Activated naive CD8-positive, alpha-beta T cell treated with anti-CD3 and anti-CD28 coated beads, Interleukin-2, amount 10 ng/mL, durations not matched to agents 7 days and 5 days (primary cell): Measurements from ENCODE around the gene KIFC3. TPM values are rescaled to one million over a fixed set of nuclear protein-coding genes. Genes with fewer than 3 reads are reported as not detected.
"Not testable (repeated sequence)": the region's sequence is repeated elsewhere in the genome, so short reads cannot be mapped to it uniquely, and the experiment has no call there.

Experiments
- ATAC-seq: fragments of 150-1000 bp; cut with Tn5 transposase; one replicate; pipeline ENCODE4 v1.10.0; 2021; ENCODE audit warnings: low read depth, moderate library complexity
- POLR2A ChIA-PET: fragments of 350-600 bp; sonication (Branson Sonifier 250); formaldehyde crosslinking; loops from one replicate; lab custom pipeline; 2021; ENCODE audit warnings: antibody characterized with exemption; lab: Charles Lee
- DNase-seq: peaks from one replicate; pipeline ENCODE4 v3.0.0; 2021
- H3K27ac Mint-ChIP-seq: one replicate; pipeline ENCODE4 v1.8.0; 2022; ENCODE audit warnings: mild to moderate bottlenecking, mixed read lengths
- H3K27me3 Mint-ChIP-seq: one replicate; pipeline ENCODE4 v1.8.0; 2022; ENCODE audit warnings: mild to moderate bottlenecking, moderate library complexity, mixed read lengths
- H3K36me3 Mint-ChIP-seq: one replicate; pipeline ENCODE4 v1.8.0; 2021; ENCODE audit warnings: mild to moderate bottlenecking, mixed read lengths
- H3K4me1 Mint-ChIP-seq: one replicate; pipeline ENCODE4 v1.8.0; 2021; ENCODE audit warnings: mixed read lengths
- H3K4me3 Mint-ChIP-seq: one replicate; pipeline ENCODE4 v1.8.0; 2022; ENCODE audit warnings: mild to moderate bottlenecking, moderate library complexity, mixed read lengths
- H3K9me3 Mint-ChIP-seq: one replicate; pipeline ENCODE4 v1.8.0; 2021; ENCODE audit warnings: mixed read lengths
- total RNA-seq, 2 experiments: library from RNA; stranded (reverse); gene quantifications; one replicate each; pipeline ENCODE4 v1.2.3, GENCODE V29; 2021

The KIFC3 gene
- total RNA-seq, 2 experiments from 2014 or later: 1.1 to 1.9 TPM

DNA sequence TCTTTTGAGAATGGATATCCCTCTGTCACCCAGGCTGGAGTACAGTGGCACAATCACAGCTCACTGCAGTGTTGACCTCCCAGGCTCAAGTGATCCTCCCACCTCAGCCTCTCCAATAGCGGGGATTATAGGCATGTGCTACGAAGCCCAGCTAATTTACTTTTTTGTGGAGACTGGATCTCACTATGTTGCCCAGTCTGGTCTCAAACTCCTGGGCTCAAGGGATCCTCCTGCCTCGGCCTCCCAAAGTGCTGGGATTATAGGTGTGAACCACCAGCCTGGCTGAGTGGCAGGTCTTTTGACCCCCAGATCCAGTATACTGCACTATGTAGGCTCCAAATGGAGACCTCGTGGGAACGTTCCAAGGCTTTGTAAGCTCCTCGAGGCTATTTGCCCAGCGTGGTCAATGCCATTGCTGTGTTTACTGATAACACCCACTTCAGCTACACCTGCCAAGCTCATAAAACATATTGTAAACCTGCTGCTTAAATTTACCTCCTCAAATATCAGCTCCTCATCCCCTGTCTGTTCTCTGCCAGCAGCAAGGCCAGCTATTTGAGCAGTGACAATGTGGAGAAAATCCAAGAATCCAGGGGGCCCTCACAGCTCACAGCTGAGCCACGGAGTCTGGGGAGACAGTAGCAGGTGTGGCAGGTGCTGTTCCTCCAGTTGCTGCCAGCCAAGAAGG is 16.2 kb upstream of the KIFC3 start:
- DNase-seq (no peak), ATAC-seq (no peak)
- POLR2A ChIA-PET: no interaction called here
- Mint-ChIP-seq H3K4me1 (peaks cover 9% of the 10 kb centered on the region), H3K27ac (no peak overlapping the region), H3K27me3 (peaks cover 9% of the 10 kb centered on the region), H3K4me3 (no peak overlapping the region), H3K9me3 (no peaks in the 10 kb centered on the region), H3K36me3 (no peaks in the 10 kb centered on the region)

DNA sequence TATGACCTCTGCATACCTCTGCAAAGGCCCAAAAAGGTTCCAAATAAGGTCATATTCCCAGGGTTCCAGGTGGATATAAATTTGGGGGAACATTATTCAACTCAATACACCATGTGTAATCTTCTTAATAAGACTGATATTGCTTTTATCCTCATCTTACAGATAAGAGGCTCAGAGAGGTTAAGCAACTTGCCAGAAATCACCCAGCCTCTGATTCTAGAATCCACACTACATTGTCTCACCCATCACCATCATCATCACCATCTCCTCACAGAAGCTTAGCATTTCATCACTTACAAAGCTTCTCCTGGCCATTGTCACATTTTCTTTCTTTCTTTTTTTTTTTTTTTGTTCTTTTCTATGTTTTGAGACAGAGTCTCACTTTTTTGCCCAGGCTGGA is 15.4 kb upstream of the KIFC3 start:
- Mint-ChIP-seq H3K4me3 (no peak overlapping the region), H3K27me3 (peaks cover 9% of the 10 kb centered on the region), H3K27ac (no peak overlapping the region), H3K9me3 (no peaks in the 10 kb centered on the region), H3K36me3 (no peaks in the 10 kb centered on the region), H3K4me1 (peaks cover 9% of the 10 kb centered on the region)
- DNase-seq (no peak), ATAC-seq (no peak)
- POLR2A ChIA-PET: no interaction called here

DNA sequence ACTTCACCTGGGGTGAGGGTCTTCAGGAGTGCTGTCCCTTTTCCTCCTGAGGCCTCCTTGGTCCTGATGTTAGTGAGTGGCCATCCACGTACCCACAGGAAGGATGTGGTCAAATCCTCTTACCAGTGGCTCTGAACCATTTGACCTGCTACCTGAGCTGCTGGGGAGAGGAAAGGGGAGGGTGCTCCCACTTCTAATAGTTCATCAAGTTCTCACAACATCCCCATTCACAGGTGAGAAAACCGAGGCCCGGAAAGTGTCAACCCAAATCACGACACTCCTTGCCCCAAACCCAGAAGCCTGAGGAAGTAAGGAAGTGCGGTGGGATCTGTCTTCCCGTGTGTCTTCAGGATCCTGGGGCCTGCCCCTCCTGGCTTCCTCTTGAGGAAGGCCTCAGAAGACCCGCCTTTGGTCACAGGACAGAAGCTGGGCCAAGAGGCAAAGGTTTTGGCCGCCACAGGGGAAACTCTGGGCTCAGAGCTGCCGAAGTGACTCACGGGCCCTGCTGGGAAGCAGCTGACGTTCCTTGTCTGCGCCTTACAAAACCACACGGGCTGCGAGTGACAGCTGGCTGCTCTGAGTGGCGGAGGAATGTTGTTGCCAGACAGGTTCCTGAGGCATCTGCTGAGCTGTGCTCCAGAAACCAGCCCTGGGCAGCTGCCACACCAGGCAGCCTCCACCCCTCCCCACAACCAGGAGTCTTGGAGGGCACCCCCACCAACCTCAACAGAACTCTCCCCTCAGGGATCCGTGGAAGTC is 13.9 kb upstream of the KIFC3 start:
- POLR2A ChIA-PET: interaction anchor here (0.6 kb wide), 1 partner anchor 46 kb away, joined by 3 read pairs; no protein-coding TSS in a partner anchor
- DNase-seq (no peak), ATAC-seq (peak; percentile 70)
- no peak overlapping the region for H3K27ac Mint-ChIP-seq
- H3K27me3 Mint-ChIP-seq: peaks cover 2% of the 10 kb centered on the region
- H3K4me1 Mint-ChIP-seq: peaks cover 9% of the 10 kb centered on the region
- no peaks in the 10 kb centered on the region for H3K36me3 Mint-ChIP-seq
- no peak overlapping the region for H3K4me3 Mint-ChIP-seq
- H3K9me3 Mint-ChIP-seq: no peaks in the 10 kb centered on the region

DNA sequence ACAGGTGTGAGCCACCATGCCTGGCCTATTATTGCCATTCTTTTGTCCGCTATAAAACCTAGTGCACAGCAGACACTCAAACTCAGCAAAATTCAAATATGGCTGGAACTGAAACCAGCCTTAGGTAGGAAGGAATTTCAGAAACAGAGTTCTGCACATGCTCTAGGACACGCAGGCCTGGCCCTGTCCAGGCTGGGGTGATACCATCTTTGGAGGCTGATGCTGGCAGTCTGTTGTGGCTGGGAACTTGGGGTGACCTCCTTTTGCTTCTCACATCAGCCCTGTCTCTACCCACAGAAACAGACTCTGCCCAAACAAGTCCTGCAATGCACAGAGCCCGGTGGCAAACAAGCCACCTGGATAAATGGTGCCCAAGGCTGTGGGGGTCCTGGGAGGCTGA is 12.6 kb upstream of the KIFC3 start:
- no peak for DNase-seq
- Mint-ChIP-seq H3K9me3 (no peaks in the 10 kb centered on the region), H3K36me3 (no peaks in the 10 kb centered on the region), H3K27ac (no peak overlapping the region), H3K27me3 (peaks cover 5% of the 10 kb centered on the region), H3K4me1 (peaks cover 17% of the 10 kb centered on the region), H3K4me3 (no peak overlapping the region)
- POLR2A ChIA-PET: no interaction called here
- no peak for ATAC-seq

DNA sequence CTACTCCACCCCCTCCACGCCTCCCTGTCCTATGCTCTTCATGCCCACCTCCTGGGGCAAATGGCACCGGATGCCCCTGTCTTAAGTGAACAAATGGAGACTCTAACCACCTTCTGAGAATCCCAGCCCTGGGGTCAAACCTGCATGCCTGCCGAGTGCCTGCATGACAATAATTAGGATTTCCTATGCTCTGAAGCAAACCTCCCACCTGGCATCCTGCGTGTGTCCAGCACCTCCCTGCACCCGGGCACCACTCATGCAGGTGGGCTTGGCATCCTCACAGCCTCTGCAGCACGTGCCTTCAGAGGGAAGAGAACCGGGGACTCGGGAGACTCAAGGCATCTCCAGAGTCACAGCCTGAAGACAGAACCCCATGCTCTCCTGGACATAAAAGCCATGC is 11.2 kb upstream of the KIFC3 start:
- DNase-seq: no peak
- no peak overlapping the region for H3K27ac Mint-ChIP-seq
- POLR2A ChIA-PET: no interaction called here
- H3K36me3 Mint-ChIP-seq: no peaks in the 10 kb centered on the region
- H3K27me3 Mint-ChIP-seq: peaks cover 8% of the 10 kb centered on the region
- no peak overlapping the region for H3K4me3 Mint-ChIP-seq
- H3K4me1 Mint-ChIP-seq: peaks cover 24% of the 10 kb centered on the region
- no peak for ATAC-seq
- no peaks in the 10 kb centered on the region for H3K9me3 Mint-ChIP-seq

DNA sequence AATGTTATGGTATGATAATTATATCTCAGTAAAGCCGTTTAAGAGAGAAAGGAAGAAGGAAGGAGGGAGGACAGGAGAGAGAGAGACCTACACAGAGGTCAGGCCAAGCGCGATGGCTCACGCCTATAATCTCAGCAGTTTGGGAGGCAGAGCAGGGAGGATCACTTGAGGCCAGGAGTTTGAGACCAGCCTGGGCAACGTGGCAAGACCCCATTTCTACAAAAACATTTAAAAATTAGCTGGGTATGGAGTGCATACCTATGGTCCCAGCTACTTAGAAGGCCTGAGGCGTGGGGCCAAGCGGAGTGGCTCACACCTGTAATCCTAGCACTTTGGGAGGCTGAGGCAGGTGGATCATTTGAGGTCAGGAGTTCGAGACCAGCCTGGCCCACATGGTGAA is 9.0 kb upstream of the KIFC3 start:
- H3K27me3 Mint-ChIP-seq: peaks cover 24% of the 10 kb centered on the region
- H3K27ac Mint-ChIP-seq, H3K9me3 Mint-ChIP-seq, H3K4me3 Mint-ChIP-seq, H3K36me3 Mint-ChIP-seq, ATAC-seq, DNase-seq: not testable (repeated sequence)
- POLR2A ChIA-PET: interaction anchor here (0.7 kb wide), 1 partner anchor 234 kb away, joined by 6 read pairs; no protein-coding TSS in a partner anchor
- H3K4me1 Mint-ChIP-seq: peaks cover 24% of the 10 kb centered on the region

DNA sequence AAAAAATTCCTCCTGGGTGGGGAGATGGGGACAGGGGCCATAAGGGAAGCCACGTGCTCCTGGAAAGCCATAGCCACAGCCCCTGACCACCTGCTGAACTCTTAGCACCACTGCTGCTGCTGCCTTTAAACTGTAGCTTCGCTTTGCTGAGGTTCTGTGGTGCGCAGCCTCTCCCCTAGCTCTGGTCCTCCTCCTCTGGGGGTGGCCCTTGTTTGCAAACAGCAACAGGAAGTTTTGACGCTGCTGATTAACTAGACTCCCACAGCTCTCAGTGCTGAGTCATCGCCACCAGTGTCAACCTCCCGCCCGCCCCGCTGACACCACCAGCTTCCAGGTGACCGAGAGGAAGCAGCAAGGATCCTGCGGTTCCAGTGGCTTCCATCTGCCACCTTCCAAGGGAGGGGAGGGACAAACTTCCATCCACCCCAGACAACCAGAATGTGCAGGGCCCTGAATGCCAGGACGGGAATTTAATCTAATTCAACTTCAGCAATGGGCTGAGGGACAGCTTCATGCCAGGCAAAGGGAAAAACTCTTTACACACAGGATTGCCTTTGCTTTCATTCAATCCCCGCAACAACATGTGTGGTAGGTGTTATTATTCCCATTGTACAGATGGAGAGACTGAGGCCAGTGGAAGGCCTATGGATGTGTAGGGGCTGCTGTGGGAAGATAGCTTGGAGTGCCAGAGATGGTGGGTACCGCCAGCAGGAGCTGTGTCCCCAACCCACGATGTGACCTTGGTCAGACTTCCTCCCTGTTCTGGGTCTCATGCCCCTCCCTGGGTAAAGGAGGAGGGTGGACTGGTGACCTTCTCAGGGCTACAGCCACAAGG is 8.1 kb upstream of the KIFC3 start:
- no peaks in the 10 kb centered on the region for H3K9me3 Mint-ChIP-seq
- DNase-seq (peak; percentile 60), ATAC-seq (peak; percentile 97)
- H3K27me3 Mint-ChIP-seq: peaks cover 34% of the 10 kb centered on the region
- H3K4me1 Mint-ChIP-seq: peaks cover 20% of the 10 kb centered on the region
- H3K27ac Mint-ChIP-seq: peak overlapping the region; percentile 63
- no peaks in the 10 kb centered on the region for H3K36me3 Mint-ChIP-seq
- peak overlapping the region; percentile 31 for H3K4me3 Mint-ChIP-seq
- POLR2A ChIA-PET: interaction anchor here (0.6 to 1.4 kb wide), 2 partner anchors 75 to 310 kb away, joined by 4 to 7 read pairs; partner anchors contain the start of gene KATNB1

DNA sequence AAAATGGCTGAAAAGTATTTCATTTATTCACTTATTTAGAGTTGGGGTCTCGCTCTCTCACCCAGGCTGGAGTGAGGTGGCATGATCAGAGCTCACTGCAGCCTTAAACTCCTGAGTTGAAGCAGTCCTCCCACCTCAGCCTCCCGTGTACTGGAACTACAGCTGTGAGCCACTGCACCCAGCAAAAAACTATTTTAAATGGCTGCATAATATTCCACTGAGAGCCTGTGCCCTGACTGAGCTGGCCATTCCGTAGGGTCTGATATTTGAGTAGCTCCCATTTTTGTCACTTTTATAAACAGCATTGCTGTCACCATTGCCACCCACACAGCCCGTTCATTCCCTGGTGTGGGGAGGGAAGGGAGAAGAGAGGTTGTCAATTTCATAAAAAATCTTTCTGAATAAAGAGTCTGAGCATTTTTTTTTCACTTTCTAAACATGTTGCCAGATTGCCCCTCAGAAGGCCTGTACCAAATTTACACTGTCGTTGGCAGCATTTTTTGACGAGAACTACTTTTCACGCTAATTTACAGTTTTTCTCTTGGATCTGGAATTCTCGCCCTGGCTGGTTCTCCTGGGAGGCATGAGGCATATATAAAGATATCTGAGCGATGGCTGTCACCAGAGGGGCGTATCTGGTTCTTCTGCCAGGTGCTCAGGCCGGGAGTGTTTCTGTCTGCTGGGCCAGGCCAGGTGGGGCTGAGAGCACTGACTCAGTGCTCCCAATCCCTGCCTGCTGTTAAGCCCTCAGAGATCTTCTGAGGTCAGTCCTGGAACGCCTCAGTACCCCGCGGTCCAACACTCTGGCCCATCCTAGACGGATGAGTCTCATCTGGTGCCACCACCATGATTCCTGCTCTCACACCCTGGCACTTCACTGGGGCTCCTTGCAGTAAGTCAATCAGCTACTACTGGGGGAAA is 7.2 kb upstream of the KIFC3 start:
- no peak for DNase-seq
- no peaks in the 10 kb centered on the region for H3K36me3 Mint-ChIP-seq
- peaks cover 42% of the 10 kb centered on the region for H3K27me3 Mint-ChIP-seq
- H3K4me1 Mint-ChIP-seq: peaks cover 20% of the 10 kb centered on the region
- no peaks in the 10 kb centered on the region for H3K9me3 Mint-ChIP-seq
- peak overlapping the region; percentile 63 for H3K27ac Mint-ChIP-seq
- POLR2A ChIA-PET: interaction anchor here (1.4 kb wide), 1 partner anchor 74 kb away, joined by 4 read pairs; the partner anchor contains the start of gene KATNB1
- peak overlapping the region; percentile 31 for H3K4me3 Mint-ChIP-seq
- ATAC-seq: peak; percentile 2

DNA sequence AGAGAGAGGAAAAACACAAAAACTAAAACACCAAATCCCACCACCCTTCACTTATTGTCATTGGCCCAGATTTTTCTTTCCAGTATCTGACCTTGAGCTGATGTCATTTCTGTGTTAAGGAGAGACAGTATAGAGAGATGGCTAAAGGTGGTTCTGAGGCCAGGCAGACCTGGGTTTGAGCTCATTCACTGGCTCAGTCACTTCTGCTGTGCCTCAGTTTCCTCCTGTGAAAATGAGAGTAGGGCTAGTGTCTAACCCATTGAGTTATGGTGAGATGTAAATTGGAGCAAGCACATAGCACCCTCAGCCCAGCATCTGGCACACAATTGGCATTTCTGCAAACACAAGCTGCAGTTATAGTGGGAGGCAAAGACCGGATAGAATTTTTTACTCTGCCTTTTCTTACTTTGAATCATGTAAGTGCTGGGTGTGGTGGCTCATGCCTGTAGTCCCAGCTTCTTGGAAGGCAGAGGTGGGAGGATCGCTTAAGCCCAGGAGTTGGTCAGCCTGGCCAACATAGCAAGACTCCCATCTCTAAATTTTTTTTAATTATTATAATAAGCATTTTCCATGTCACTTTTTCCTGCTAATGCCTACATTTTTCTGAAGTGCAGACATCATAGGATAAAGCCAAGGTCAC is 6.4 kb upstream of the KIFC3 start:
- H3K27me3 Mint-ChIP-seq: peaks cover 50% of the 10 kb centered on the region
- peaks cover 20% of the 10 kb centered on the region for H3K4me1 Mint-ChIP-seq
- H3K36me3 Mint-ChIP-seq: no peaks in the 10 kb centered on the region
- ATAC-seq (no peak), DNase-seq (no peak)
- POLR2A ChIA-PET: interaction anchor here (0.6 kb wide), 1 partner anchor 205 kb away, joined by 3 read pairs; no protein-coding TSS in a partner anchor
- no peak overlapping the region for H3K4me3 Mint-ChIP-seq
- no peaks in the 10 kb centered on the region for H3K9me3 Mint-ChIP-seq
- H3K27ac Mint-ChIP-seq: no peak overlapping the region

DNA sequence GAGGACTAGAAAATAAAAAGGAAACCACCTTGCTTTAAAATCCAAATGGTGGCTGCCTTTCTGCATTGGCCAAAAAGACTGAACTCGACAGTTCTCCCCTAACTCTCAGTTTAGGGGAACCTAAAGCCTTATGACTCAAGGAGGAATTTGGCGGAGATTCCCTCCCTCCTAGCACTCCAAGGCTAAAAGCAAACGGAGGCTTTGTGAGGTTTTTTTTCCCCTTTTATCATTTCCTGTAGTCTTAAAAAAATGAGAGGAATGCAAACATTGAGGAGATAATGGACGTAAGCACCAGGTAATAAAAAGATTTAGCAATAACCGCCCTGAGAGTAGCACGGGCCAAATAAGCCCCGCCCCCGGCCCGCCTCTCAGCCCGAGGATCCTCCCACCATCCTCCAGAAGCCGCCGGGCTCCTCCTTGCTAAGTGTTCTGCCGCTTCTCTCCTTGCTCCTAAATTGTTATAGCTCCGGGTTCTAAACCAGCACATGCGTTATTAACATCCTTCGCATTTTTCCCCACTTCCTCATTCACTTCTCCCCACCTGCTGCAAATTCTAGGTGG is 5.8 kb upstream of the KIFC3 start:
- POLR2A ChIA-PET: interaction anchor here (0.6 kb wide), 1 partner anchor 204 kb away, joined by 3 read pairs; no protein-coding TSS in a partner anchor
- DNase-seq: no peak
- Mint-ChIP-seq H3K4me3 (peak overlapping the region; percentile 41), H3K9me3 (no peaks in the 10 kb centered on the region), H3K27me3 (peaks cover 56% of the 10 kb centered on the region), H3K36me3 (no peaks in the 10 kb centered on the region), H3K4me1 (peaks cover 20% of the 10 kb centered on the region), H3K27ac (no peak overlapping the region)
- ATAC-seq: peak; percentile 43

DNA sequence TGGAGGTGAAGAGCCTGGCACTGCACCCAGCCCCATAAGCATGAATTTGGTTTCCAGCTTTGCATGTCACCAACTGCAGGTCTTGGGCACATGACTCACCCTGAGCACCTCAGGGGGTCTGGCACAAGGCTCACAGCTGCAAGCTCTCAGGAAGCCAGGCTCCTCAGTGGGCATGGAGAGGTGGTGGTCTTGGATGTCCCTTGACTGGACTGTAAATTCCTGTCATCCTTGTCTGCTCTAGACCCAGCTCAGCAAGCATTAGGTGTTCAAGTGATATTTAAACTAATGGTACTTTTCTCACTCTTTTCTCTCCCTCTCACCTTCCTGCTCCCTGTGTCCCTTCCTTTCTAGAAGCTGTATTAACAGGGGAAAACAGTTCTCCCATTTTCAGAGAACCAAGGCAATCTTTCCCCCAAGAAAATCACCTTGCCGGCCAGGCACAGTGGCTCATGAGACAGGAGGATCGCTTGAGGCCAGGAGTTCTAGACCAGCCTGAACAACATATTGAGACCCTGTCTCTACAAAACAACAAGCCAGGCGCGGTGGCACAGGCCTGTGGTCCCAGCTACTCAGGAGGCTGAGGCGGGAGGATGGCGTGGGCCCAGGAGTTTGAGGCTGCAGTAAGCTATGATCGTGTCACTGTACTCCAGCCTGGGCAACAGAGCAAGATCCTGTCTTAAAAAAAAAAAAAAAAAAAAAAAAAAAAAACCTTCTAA is 5.1 kb upstream of the KIFC3 start:
- H3K27me3 Mint-ChIP-seq: peaks cover 63% of the 10 kb centered on the region
- H3K36me3 Mint-ChIP-seq: no peaks in the 10 kb centered on the region
- peaks cover 25% of the 10 kb centered on the region for H3K4me1 Mint-ChIP-seq
- no peak overlapping the region for H3K27ac Mint-ChIP-seq
- POLR2A ChIA-PET: no interaction called here
- H3K9me3 Mint-ChIP-seq: no peaks in the 10 kb centered on the region
- ATAC-seq (no peak), DNase-seq (no peak)
- no peak overlapping the region for H3K4me3 Mint-ChIP-seq
